NCI-H2081 treated with DMSO at 0.1 percent for 48 hours (cell line): ENCODE results near the gene TSPAN9.

Experiments
- DNase-seq: peaks from one replicate; lab custom pipeline; 2025; lab: John Stamatoyannopoulos, UW

TSPAN9 gene

GRCh38 chr12:3250034-3250433, 172.9 kb downstream of the TSPAN9 start:
- no peak for DNase-seq

GRCh38 chr12:3250576-3250975, 173.4 kb downstream of the TSPAN9 start:
- DNase-seq: no peak

GRCh38 chr12:3251067-3251466, 173.9 kb downstream of the TSPAN9 start:
- DNase-seq: no peak

- DNase-seq: no peak
Measured at GRCh38 chr12:3251691-3252090, 174.5 kb downstream of the TSPAN9 start.

- DNase-seq: no peak
Measured at GRCh38 chr12:3252450-3252891, 175.3 kb downstream of the TSPAN9 start.

- DNase-seq: no peak
Measured at GRCh38 chr12:3253682-3254275, 176.6 kb downstream of the TSPAN9 start.

- DNase-seq: no peak
Measured at GRCh38 chr12:3255057-3255456, 177.9 kb downstream of the TSPAN9 start.

GRCh38 chr12:3256103-3256631, 179.0 kb downstream of the TSPAN9 start:
- no peak for DNase-seq

GRCh38 chr12:3257411-3257810, 180.2 kb downstream of the TSPAN9 start:
- no peak for DNase-seq

- DNase-seq: no peak
Measured at GRCh38 chr12:3259973-3260372, 182.8 kb downstream of the TSPAN9 start.

GRCh38 chr12:3261782-3262359, 184.7 kb downstream of the TSPAN9 start:
- DNase-seq: no peak

- no peak for DNase-seq
Measured at GRCh38 chr12:3262470-3262869, 185.3 kb downstream of the TSPAN9 start.

- DNase-seq: no peak
Measured at GRCh38 chr12:3263282-3263681, 186.1 kb downstream of the TSPAN9 start.

GRCh38 chr12:3263939-3264922, 187.1 kb downstream of the TSPAN9 start:
- no peak for DNase-seq

- no peak for DNase-seq
Measured at GRCh38 chr12:3265406-3265805, 188.2 kb downstream of the TSPAN9 start.

- DNase-seq: no peak
Measured at GRCh38 chr12:3266638-3267037, 189.5 kb downstream of the TSPAN9 start.

- DNase-seq: no peak
Measured at GRCh38 chr12:3267690-3268089, 190.5 kb downstream of the TSPAN9 start.

GRCh38 chr12:3269594-3269993, 192.4 kb downstream of the TSPAN9 start:
- no peak for DNase-seq

GRCh38 chr12:3271146-3271545, 194.0 kb downstream of the TSPAN9 start:
- no peak for DNase-seq

GRCh38 chr12:3271639-3272038, 194.5 kb downstream of the TSPAN9 start:
- DNase-seq: no peak

GRCh38 chr12:3272958-3273357, 195.8 kb downstream of the TSPAN9 start:
- DNase-seq: no peak

- no peak for DNase-seq
Measured at GRCh38 chr12:3273409-3273853, 196.3 kb downstream of the TSPAN9 start.

GRCh38 chr12:3274664-3275063, 197.5 kb downstream of the TSPAN9 start:
- no peak for DNase-seq
